Measurements from ENCODE around the gene NMBR. TPM values are rescaled to one million over a fixed set of nuclear protein-coding genes. Genes with fewer than 3 reads are reported as not detected.

Gene NMBR
- total RNA-seq, 4 donors from 2014 or later, result not detected

DNA sequence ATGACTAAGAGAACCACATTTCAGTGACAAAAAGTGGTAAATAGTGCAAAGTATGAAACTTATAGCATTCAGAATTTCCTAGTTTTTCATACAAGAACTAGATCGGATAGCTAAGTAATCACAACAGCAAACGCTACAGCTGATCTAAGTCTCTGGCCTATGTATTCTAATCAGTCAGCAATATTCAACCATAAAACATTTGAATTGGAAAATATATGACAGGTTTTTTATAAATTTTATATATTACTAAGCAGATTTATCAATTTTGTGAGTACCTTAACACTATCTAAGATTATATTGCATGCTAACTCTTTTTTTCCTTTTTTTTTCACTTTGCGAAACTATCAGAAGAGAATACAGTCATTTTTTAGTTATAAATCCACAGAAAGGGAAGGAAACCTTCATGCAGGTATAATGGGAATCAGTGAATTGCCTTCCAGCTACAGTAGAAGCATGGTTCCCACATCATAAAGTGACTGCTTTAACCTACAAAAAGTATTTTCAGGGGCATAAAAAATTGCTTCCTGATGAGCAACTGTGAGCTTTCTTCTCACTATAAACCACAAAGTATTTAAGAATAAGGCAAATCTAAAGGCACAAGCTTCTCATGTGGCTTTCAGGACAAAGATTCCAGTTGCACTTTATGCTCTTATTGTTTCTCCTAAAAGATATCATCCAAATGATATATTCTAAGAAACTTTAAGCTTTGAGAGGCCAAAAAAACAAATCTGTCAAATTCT is 88.2 kb downstream of the NMBR start:
- ATAC-seq (ENCODE audit: low FRiP score) (no peak), DNase-seq (ENCODE audit: low spot score) (no peak)
- TF ChIP-seq, protein P1, sequence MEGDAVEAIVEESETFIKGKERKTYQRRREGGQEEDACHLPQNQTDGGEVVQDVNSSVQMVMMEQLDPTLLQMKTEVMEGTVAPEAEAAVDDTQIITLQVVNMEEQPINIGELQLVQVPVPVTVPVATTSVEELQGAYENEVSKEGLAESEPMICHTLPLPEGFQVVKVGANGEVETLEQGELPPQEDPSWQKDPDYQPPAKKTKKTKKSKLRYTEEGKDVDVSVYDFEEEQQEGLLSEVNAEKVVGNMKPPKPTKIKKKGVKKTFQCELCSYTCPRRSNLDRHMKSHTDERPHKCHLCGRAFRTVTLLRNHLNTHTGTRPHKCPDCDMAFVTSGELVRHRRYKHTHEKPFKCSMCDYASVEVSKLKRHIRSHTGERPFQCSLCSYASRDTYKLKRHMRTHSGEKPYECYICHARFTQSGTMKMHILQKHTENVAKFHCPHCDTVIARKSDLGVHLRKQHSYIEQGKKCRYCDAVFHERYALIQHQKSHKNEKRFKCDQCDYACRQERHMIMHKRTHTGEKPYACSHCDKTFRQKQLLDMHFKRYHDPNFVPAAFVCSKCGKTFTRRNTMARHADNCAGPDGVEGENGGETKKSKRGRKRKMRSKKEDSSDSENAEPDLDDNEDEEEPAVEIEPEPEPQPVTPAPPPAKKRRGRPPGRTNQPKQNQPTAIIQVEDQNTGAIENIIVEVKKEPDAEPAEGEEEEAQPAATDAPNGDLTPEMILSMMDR (IDR thresholded peaks at IDR 0.05), result no peak

- ATAC-seq (ENCODE audit: low FRiP score) (no peak), DNase-seq (ENCODE audit: low spot score) (no peak)
- TF ChIP-seq, protein P1 (IDR thresholded peaks at IDR 0.05), result no peak
These were observed 91.7 kb downstream of the NMBR start for GRCh38 chr6:142055219-142055618.

GRCh38 chr6:142051404-142051803 is 95.5 kb downstream of the NMBR start:
- DNase-seq (ENCODE audit: low spot score), result no peak
- TF ChIP-seq, protein P1 (IDR thresholded peaks at IDR 0.05), result no peak
- ATAC-seq (ENCODE audit: low FRiP score), result no peak

DNA sequence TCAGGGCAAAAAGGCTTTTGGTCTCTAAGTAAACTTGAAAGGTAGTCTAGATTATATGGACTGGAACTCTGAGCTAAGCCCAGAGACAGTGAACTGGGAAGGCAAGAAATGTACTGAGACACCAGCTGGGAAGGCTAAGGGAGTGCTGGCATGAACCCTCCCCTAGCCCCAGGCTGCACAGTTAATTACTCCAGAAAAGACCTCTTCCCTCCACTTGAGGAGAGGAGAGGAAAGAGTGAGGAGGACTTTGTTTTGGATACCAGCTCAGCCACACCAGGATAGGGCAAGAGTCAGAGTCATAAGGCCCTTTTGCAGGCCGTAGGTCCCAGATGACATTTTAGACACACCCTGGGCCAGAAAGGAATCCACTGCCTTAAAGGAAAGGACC is 98.3 kb downstream of the NMBR start:
- ATAC-seq (ENCODE audit: low FRiP score) (no peak), DNase-seq (ENCODE audit: low spot score) (no peak)
- TF ChIP-seq, protein P1 (IDR thresholded peaks at IDR 0.05), result no peak

GRCh38 chr6:142047934-142048592 is 98.9 kb downstream of the NMBR start:
- no peak for ATAC-seq (ENCODE audit: low FRiP score)
- TF ChIP-seq, protein P1 (IDR thresholded peaks at IDR 0.05), result no peak
- no peak for DNase-seq (ENCODE audit: low spot score)

- TF ChIP-seq, protein P1 (IDR thresholded peaks at IDR 0.05), result no peak
- ATAC-seq (ENCODE audit: low FRiP score) (no peak), DNase-seq (ENCODE audit: low spot score) (no peak)
These were observed 101.3 kb downstream of the NMBR start for GRCh38 chr6:142045380-142046278.
